SK-N-SH (cell line): ENCODE data around the gene SLAMF1. TPM values are rescaled to one million over a fixed set of nuclear protein-coding genes. Genes with fewer than 3 reads are reported as not detected.

Experiments
- CTCF ChIA-PET: fragments of 300-600, 350-600 bp; formaldehyde crosslinking; extraction: SDS; loops from one replicate; lab custom pipeline; 2021; lab: Yijun Ruan, JAX
- POLR2A ChIA-PET: fragments of 350-600 bp; sonication (Branson Sonifier 250); formaldehyde crosslinking; extraction: SDS; loops from one replicate; lab custom pipeline; 2020; ENCODE audit warnings: antibody characterized with exemption, inconsistent platforms; lab: Yijun Ruan, JAX
- DNase-seq: peaks from one replicate; pipeline ENCODE4 v3.0.0; 2012
- H2AFZ ChIP-seq: fragments of 200-600 bp; sonication (generic); 2 replicates; pipeline ENCODE4 v1.8.1; 2016; ENCODE audit warnings: antibody characterized with exemption, mild to moderate bottlenecking, low read depth
- H3F3A ChIP-seq: fragments of 200-600 bp; sonication (generic); replicated peaks from 2 replicates; pipeline ENCODE3; 2016; ENCODE audit warnings: antibody characterized with exemption, mild to moderate bottlenecking; ENCODE audit not compliant: insufficient read depth
- H3K27ac ChIP-seq, 2 experiments: fragments of 200-500 bp in 1 of 2; fragments of 200-600 bp in 1 of 2; sonication (Bioruptor generic) in 1 of 2; sonication (generic), shearing (Covaris generic) in 1 of 2; 2 replicates each; pipeline versions ENCODE4 v1.5.1 to v1.6.1; 2014 to 2016; ENCODE audit warnings: low read depth in 2 of 2, inconsistent platforms in 1 of 2, low read length in 1 of 2, mild to moderate bottlenecking in 1 of 2, mixed read lengths in 1 of 2
- H3K27me3 ChIP-seq: fragments of 200-600 bp; sonication (generic), shearing (Covaris generic); 2 replicates; pipeline ENCODE4 v1.6.1; 2016; ENCODE audit warnings: mixed run types; ENCODE audit not compliant: insufficient read depth
- H3K36me3 ChIP-seq, 2 experiments: fragments of 200-500 bp in 1 of 2; fragments of 200-600 bp in 1 of 2; sonication (Bioruptor generic) in 1 of 2; sonication (generic) in 1 of 2; replicated peaks in 1 of 2; 2 replicates each; pipeline versions ENCODE3 to v1.5.1; 2014 to 2016; ENCODE audit warnings: low read length in 1 of 2, mild to moderate bottlenecking in 1 of 2; ENCODE audit not compliant: insufficient read depth in 2 of 2, control insufficient read depth in 1 of 2
- H3K4me1 ChIP-seq, 2 experiments: fragments of 200-500 bp in 1 of 2; fragments of 200-600 bp in 1 of 2; sonication (Bioruptor generic) in 1 of 2; sonication (generic), shearing (Covaris generic) in 1 of 2; 2 replicates each; pipeline versions ENCODE4 v1.5.1 to v1.6.1; 2014 to 2016; ENCODE audit warnings: low read depth in 1 of 2, low read length in 1 of 2, mixed run types in 1 of 2; ENCODE audit not compliant: insufficient read depth in 2 of 2, control insufficient read depth in 1 of 2
- H3K4me2 ChIP-seq: fragments of 200-600 bp; sonication (generic), shearing (Covaris generic); 2 replicates; pipeline ENCODE4 v1.6.1; 2017; ENCODE audit warnings: mixed run types
- H3K4me3 ChIP-seq, 2 experiments: fragments of 200-500 bp in 1 of 2; fragments of 200-600 bp in 1 of 2; sonication (Bioruptor generic) in 1 of 2; sonication (generic), shearing (Covaris generic) in 1 of 2; 2 replicates each; pipeline versions ENCODE4 v1.5.1 to v1.8.1; 2014 to 2016; ENCODE audit warnings: low read depth in 2 of 2, inconsistent platforms in 1 of 2, low read length in 1 of 2, mild to moderate bottlenecking in 1 of 2, mixed read lengths in 1 of 2, moderate library complexity in 1 of 2
- H3K79me2 ChIP-seq: fragments of 200-600 bp; sonication (generic); 2 replicates; pipeline ENCODE4 v1.8.1; 2017; ENCODE audit warnings: mild to moderate bottlenecking; ENCODE audit not compliant: insufficient read depth
- H3K9ac ChIP-seq: fragments of 200-600 bp; sonication (generic); 2 replicates; pipeline ENCODE4 v1.6.1; 2017; ENCODE audit warnings: mixed run types
- H3K9me2 ChIP-seq: fragments of 200-600 bp; sonication (generic); 2 replicates; pipeline ENCODE4 v1.6.1; 2017; ENCODE audit warnings: mixed run types
- H3K9me3 ChIP-seq: fragments of 200-600 bp; sonication (generic); 2 replicates; pipeline ENCODE4 v1.6.1; 2017; ENCODE audit warnings: mixed run types, mild to moderate bottlenecking, moderate library complexity
- H4K20me1 ChIP-seq: fragments of 200-600 bp; sonication (generic); 2 replicates; pipeline ENCODE4 v1.6.1; 2017; ENCODE audit warnings: mild to moderate bottlenecking, mixed run types; ENCODE audit not compliant: insufficient read depth
- CHD2 ChIP-seq: fragments of 150-350 bp; IDR thresholded peaks from 2 replicates; pipeline ENCODE4 v1.6.1; 2018; ENCODE audit warnings: low read length; ENCODE audit not compliant: partially characterized antibody
- EP300 ChIP-seq, 2 experiments: IDR thresholded peaks; 2 replicates each; pipeline versions ENCODE4 v1.4.0 to v1.6.1; 2012; ENCODE audit warnings: borderline replicate concordance in 1 of 2, low read depth in 1 of 2, low read length in 1 of 2
- EZH2phosphoT487 ChIP-seq: fragments of 200-600 bp; sonication (generic); IDR thresholded peaks from 2 replicates; pipeline ENCODE4 v1.6.1; 2017; ENCODE audit warnings: low read depth, mixed run types, mild to moderate bottlenecking, antibody characterized with exemption, moderate library complexity, borderline replicate concordance
- FOSL2 ChIP-seq: IDR thresholded peaks from 2 replicates; pipeline ENCODE4 v1.4.0; 2012; ENCODE audit warnings: low read depth, mild to moderate bottlenecking, moderate library complexity, borderline replicate concordance
- FOXJ3 ChIP-seq: sonication (generic); formaldehyde crosslinking; IDR thresholded peaks from 2 replicates; pipeline ENCODE4 v1.5.1; 2020; ENCODE audit warnings: mild to moderate bottlenecking, missing genetic modification reagents
- IRF3 ChIP-seq: fragments of 150-350 bp; IDR thresholded peaks from 2 replicates; pipeline ENCODE4 v1.6.1; 2016; ENCODE audit warnings: mild to moderate bottlenecking, low read depth, low read length
- MAX ChIP-seq: IDR thresholded peaks from 2 replicates; pipeline ENCODE4 v1.4.0; 2012; ENCODE audit warnings: low read depth
- MXI1 ChIP-seq: IDR thresholded peaks from 2 replicates; pipeline ENCODE4 v1.6.1; 2012; ENCODE audit warnings: mild to moderate bottlenecking, low read depth, low read length, improper control_type of control experiment
- NRF1 ChIP-seq: IDR thresholded peaks from 2 replicates; pipeline ENCODE4 v1.6.1; 2012; ENCODE audit warnings: low read depth, mild to moderate bottlenecking, low read length
- POLR2AphosphoS5 ChIP-seq: IDR thresholded peaks from 2 replicates; pipeline ENCODE4 v1.6.1; 2012; ENCODE audit warnings: low read depth, low read length
- RAD21 ChIP-seq: IDR thresholded peaks from 2 replicates; pipeline ENCODE4 v1.6.1; 2012; ENCODE audit warnings: mild to moderate bottlenecking, low read length
- RXRA ChIP-seq: IDR thresholded peaks from 2 replicates; pipeline ENCODE4 v1.4.0; 2012; ENCODE audit warnings: low read depth, mild to moderate bottlenecking, borderline replicate concordance
- SMC3 ChIP-seq: IDR thresholded peaks from 2 replicates; pipeline ENCODE4 v1.6.1; 2012; ENCODE audit warnings: low read depth, low read length, improper control_type of control experiment
- TAF1 ChIP-seq: IDR thresholded peaks from 2 replicates; pipeline ENCODE4 v1.6.1; 2012; ENCODE audit warnings: low read depth, mild to moderate bottlenecking, low read length, moderate library complexity, borderline replicate concordance
- TEAD4 ChIP-seq: IDR thresholded peaks from 2 replicates; pipeline ENCODE4 v1.4.0; 2012; ENCODE audit warnings: mild to moderate bottlenecking, borderline replicate concordance; ENCODE audit not compliant: insufficient read depth
- USF1 ChIP-seq: IDR thresholded peaks from 2 replicates; pipeline ENCODE4 v1.4.0; 2012; ENCODE audit warnings: low read depth, borderline replicate concordance
- YY1 ChIP-seq: IDR thresholded peaks from 2 replicates; pipeline ENCODE4 v1.4.0; 2012; ENCODE audit warnings: low read depth, mild to moderate bottlenecking
- ZBTB33 ChIP-seq: IDR thresholded peaks from 2 replicates; pipeline ENCODE4 v1.4.0; 2012; ENCODE audit warnings: low read depth, borderline replicate concordance
- WGBS: methylation state at CpG from one replicate; pipeline ENCODE4 v1.1.6; 2017; ENCODE audit warnings: low lambda C conversion rate; 5-methylcytosine and 5-hydroxymethylcytosine counted together
- polyA plus RNA-seq, 3 experiments: library from polyadenylated mRNA; depleted of rRNA; stranded (reverse); fragments of >200 nt; gene quantifications; 2 replicates each; pipeline ENCODE4 v1.2.3, GENCODE V29; 2012

The SLAMF1 gene
- polyA plus RNA-seq, 1 of the 3 experiments (the other 2 are of a cell fraction): not detected

GRCh38 chr1:160623227-160623633 lies 23.6 kb downstream of the SLAMF1 start (continued):
- TF ChIP-seq CHD2 (no peak), POLR2AphosphoS5 (no peak), NRF1 (no peak)

GRCh38 chr1:160622501-160623226 lies 24.2 kb downstream of the SLAMF1 start:
- no peaks in the 10 kb centered on the region for H3K4me1 ChIP-seq
- WGBS: 2% methylated on average over 5 of the region's 5 CpGs
- H3K9ac ChIP-seq: no peak overlapping the region
- peaks cover 5% of the 10 kb centered on the region for H3K27me3 ChIP-seq
- no peaks in the 10 kb centered on the region for H3K36me3 ChIP-seq
- H3K4me3 ChIP-seq: no peak overlapping the region
- DNase-seq: no peak
- ChIA-PET POLR2A (no interaction called here), CTCF (interaction anchor here (1.1 kb wide), 1 partner anchor 10 kb away, joined by 3 read pairs; no protein-coding TSS in a partner anchor)
- no peak overlapping the region for H2AFZ ChIP-seq
- H3F3A ChIP-seq: no peaks in the 10 kb centered on the region
- H4K20me1 ChIP-seq: no peaks in the 10 kb centered on the region
- H3K9me3 ChIP-seq: no peaks in the 10 kb centered on the region
- H3K27ac ChIP-seq: no peak overlapping the region
- no peaks in the 10 kb centered on the region for H3K79me2 ChIP-seq
- TF ChIP-seq FOXJ3 (CRISPR knock-in tag) (no peak), IRF3 (no peak), YY1 (no peak)
- TF ChIP-seq, all 33 proteins: peak for 0
- H3K4me2 ChIP-seq: no peak overlapping the region
- no peaks in the 10 kb centered on the region for H3K9me2 ChIP-seq

GRCh38 chr1:160621633-160622413 lies 25.0 kb downstream of the SLAMF1 start:
- TF ChIP-seq YY1 (no peak), RAD21 (no peak), RXRA (no peak), ZBTB33 (no peak), POLR2AphosphoS5 (no peak), TAF1 (no peak), MXI1 (no peak), TEAD4 (no peak), NRF1 (no peak), EZH2phosphoT487 (no peak), FOSL2 (no peak), USF1 (no peak), EP300 (IDR thresholded peaks at IDR 0.05; ENCODE audit: borderline replicate concordance in 1 of 2, low read depth in 1 of 2, low read length in 1 of 2) (no peak), MAX (no peak), SMC3 (no peak)
- Histone ChIP-seq H3K27ac (no peak overlapping the region), H3K4me1 (no peaks in the 10 kb centered on the region), H3K4me3 (no peak overlapping the region), H3K9ac (no peak overlapping the region), H4K20me1 (no peaks in the 10 kb centered on the region), H3F3A (no peaks in the 10 kb centered on the region), H3K9me3 (no peaks in the 10 kb centered on the region), H3K27me3 (peaks cover 5% of the 10 kb centered on the region), H3K9me2 (no peaks in the 10 kb centered on the region), H3K79me2 (no peaks in the 10 kb centered on the region), H3K4me2 (no peak overlapping the region), H2AFZ (no peak overlapping the region), H3K36me3 (no peaks in the 10 kb centered on the region)
- DNase-seq: no peak
- CTCF ChIA-PET: interaction anchor here (1.1 kb wide), 1 partner anchor 9 kb away, joined by 3 read pairs; no protein-coding TSS in a partner anchor
- 6% methylated on average over 8 of the region's 8 CpGs for WGBS
- POLR2A ChIA-PET: no interaction called here
